ENCODE results near the gene KCNT1. TPM values are rescaled to one million over a fixed set of nuclear protein-coding genes. Genes with fewer than 3 reads are reported as not detected.

The KCNT1 gene
- polyA plus RNA-seq, 1 experiment = not detected

DNA sequence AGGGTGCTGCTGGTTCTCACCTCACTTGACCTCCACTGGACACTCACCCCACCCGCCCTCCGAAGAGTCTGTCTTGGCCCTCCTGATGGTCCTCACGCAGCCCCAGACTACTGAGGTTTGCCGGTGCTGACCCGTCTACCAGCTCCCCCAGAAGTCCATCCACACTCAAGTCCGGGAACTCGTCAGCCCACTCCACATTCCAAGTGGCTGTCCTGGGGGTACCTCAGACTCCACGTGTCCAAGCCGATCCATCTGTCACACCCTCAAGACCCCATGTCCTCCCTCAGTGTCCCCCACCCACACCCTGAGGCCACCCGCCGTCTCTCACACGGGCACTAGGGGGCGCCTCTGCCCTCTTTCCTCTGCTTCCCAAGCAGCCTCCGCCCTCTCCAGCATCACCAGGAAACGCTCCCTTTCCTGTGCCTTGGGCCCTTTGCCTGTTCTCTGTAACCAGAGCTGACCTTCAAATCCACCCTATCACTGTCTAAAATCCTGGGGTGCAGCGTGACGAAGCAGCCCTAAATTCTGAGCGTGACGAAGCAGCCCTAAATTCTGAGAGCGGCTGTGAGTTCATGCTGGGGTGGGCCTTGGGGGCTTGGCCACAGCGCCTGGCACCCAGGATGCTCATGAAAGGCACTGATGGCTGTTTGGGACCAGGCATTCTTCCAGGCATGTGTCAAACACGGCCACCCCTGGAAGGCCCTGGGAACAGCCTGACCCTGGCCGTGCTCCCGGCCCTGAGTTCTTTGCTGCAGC is 95.7 kb downstream of the KCNT1 start:
- Histone ChIP-seq H3K4me3 (ENCODE audit: low read depth, low read length) (no peak overlapping the region), H3K9me3 (ENCODE audit: control insufficient read depth, insufficient read depth, low read length) (no peaks in the 10 kb centered on the region), H3K27ac (ENCODE audit: low read depth, low read length) (no peak overlapping the region), H3K27me3 (ENCODE audit: control insufficient read depth, insufficient read depth, low read length) (peaks cover 7% of the 10 kb centered on the region)
- POLR2A ChIA-PET = no interaction called here
- DNase-seq (ENCODE audit: low read depth, low spot score) = no peak
- TF ChIP-seq, protein P1, sequence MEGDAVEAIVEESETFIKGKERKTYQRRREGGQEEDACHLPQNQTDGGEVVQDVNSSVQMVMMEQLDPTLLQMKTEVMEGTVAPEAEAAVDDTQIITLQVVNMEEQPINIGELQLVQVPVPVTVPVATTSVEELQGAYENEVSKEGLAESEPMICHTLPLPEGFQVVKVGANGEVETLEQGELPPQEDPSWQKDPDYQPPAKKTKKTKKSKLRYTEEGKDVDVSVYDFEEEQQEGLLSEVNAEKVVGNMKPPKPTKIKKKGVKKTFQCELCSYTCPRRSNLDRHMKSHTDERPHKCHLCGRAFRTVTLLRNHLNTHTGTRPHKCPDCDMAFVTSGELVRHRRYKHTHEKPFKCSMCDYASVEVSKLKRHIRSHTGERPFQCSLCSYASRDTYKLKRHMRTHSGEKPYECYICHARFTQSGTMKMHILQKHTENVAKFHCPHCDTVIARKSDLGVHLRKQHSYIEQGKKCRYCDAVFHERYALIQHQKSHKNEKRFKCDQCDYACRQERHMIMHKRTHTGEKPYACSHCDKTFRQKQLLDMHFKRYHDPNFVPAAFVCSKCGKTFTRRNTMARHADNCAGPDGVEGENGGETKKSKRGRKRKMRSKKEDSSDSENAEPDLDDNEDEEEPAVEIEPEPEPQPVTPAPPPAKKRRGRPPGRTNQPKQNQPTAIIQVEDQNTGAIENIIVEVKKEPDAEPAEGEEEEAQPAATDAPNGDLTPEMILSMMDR (IDR thresholded peaks at IDR 0.05; ENCODE audit: low read depth, low read length) = peak; percentile 69
- CTCF ChIA-PET = interaction anchor here (0.6 to 1.2 kb wide), 4 partner anchors 11 to 478 kb away, joined by 3 to 4 read pairs (median 3); no protein-coding TSS in a partner anchor

DNA sequence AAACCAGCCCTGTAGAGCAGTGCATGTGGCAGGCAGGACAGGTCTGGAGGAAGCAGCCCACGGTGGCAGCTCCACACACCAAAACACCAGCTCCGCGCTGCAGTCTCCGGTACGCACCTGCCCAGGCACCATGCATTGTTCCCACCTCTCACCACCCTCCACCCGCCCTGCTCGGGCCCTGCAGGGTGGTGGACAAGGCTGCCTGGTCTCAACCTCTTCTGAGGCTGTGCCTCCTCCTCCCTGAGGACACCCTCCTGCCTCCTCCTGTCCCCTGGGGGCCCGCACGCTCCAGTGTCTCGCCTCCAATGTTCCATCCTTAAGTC is 96.2 kb downstream of the KCNT1 start:
- POLR2A ChIA-PET = no interaction called here
- DNase-seq (ENCODE audit: low read depth, low spot score) = no peak
- TF ChIP-seq, protein P1 (IDR thresholded peaks at IDR 0.05; ENCODE audit: low read depth, low read length) = no peak
- Histone ChIP-seq H3K4me3 (ENCODE audit: low read depth, low read length) (no peak overlapping the region), H3K9me3 (ENCODE audit: control insufficient read depth, insufficient read depth, low read length) (no peaks in the 10 kb centered on the region), H3K27me3 (ENCODE audit: control insufficient read depth, insufficient read depth, low read length) (peaks cover 7% of the 10 kb centered on the region), H3K27ac (ENCODE audit: low read depth, low read length) (no peak overlapping the region)
- CTCF ChIA-PET = interaction anchor here (0.6 to 1.0 kb wide), 2 partner anchors 12 to 28 kb away, joined by 3 read pairs; no protein-coding TSS in a partner anchor

DNA sequence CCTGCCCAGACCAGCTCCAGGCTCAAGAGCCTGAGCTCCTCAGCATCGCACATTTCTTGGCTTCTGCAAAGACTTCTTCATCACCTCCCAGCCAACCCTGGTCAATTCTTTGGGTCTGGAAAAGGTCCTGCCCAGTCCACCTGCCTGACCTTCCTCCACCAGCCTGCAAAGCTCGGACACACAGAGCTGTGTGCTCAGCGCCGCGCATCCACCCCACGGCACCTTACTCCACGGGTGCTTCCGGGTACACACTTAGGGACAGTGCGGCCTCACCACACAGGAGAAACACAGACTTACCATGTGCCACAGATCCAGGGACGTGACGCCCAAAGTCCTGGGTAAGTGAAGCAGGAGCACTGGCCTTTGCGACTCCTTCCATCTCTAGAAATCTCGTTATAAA is 97.3 kb downstream of the KCNT1 start:
- H3K27ac ChIP-seq (ENCODE audit: low read depth, low read length) = no peak overlapping the region
- ChIA-PET POLR2A (no interaction called here), CTCF (no interaction called here)
- H3K4me3 ChIP-seq (ENCODE audit: low read depth, low read length) = no peak overlapping the region
- no peak for DNase-seq (ENCODE audit: low read depth, low spot score)
- peaks cover 3% of the 10 kb centered on the region for H3K27me3 ChIP-seq (ENCODE audit: control insufficient read depth, insufficient read depth, low read length)
- TF ChIP-seq, protein P1 (IDR thresholded peaks at IDR 0.05; ENCODE audit: low read depth, low read length) = no peak
- no peaks in the 10 kb centered on the region for H3K9me3 ChIP-seq (ENCODE audit: control insufficient read depth, insufficient read depth, low read length)

DNA sequence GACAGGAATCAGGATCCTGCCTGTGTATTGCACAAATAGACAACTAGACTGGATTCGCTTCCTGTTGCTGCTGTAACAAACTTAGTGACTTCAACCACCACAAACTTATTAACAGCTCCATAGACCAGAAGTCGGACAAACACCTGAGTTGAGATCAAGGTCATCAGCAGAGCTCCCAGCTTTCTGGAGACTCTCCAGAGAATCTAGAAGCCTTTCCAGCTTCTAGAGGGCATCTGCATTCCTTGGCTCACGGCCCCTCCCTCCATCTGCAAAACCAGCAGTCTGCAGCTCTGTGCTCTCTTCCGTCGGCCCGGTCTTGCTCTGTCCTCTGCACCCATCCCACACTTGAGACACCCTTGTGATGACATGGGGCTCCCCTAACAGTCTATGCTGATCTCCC is 99.1 kb downstream of the KCNT1 start:
- H3K4me3 ChIP-seq (ENCODE audit: low read depth, low read length) = no peak overlapping the region
- TF ChIP-seq, protein P1 (IDR thresholded peaks at IDR 0.05; ENCODE audit: low read depth, low read length) = no peak
- no peak for DNase-seq (ENCODE audit: low read depth, low spot score)
- H3K27me3 ChIP-seq (ENCODE audit: control insufficient read depth, insufficient read depth, low read length) = no peaks in the 10 kb centered on the region
- H3K27ac ChIP-seq (ENCODE audit: low read depth, low read length) = no peak overlapping the region
- no peaks in the 10 kb centered on the region; the same call in 1 of the 2 replicates for H3K9me3 ChIP-seq (ENCODE audit: control insufficient read depth, insufficient read depth, low read length)
- CTCF ChIA-PET = no interaction called here
- POLR2A ChIA-PET = no interaction called here

DNA sequence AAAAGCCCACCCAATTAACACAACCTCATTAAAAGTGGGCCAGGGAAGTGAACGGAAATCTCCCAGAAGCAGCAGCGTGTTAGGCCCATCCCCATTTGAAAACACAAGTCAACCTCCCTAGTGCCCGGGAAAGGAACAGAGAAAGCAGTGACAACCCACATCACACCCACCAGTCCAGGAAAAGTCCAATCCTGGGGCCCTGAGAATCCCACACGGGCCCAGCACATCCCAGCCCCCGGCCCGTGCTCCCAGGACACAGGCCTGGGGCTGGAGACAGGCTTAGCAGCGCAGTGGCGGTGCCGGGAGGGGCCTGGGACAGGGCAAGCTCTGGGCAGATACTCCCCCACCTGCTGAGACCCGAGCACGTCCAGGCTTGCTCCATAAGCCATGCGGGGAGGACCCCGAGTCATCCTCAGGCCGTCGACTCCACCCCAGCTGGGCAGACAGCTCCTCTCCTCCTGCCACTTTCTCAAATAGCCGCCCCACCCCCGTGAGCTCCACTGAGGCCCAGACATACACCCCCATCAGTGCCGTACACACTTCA is 101.0 kb downstream of the KCNT1 start:
- ChIA-PET POLR2A (no interaction called here), CTCF (no interaction called here)
- Histone ChIP-seq H3K27me3 (ENCODE audit: control insufficient read depth, insufficient read depth, low read length) (no peaks in the 10 kb centered on the region), H3K4me3 (ENCODE audit: low read depth, low read length) (no peak overlapping the region), H3K27ac (ENCODE audit: low read depth, low read length) (no peak overlapping the region), H3K9me3 (ENCODE audit: control insufficient read depth, insufficient read depth, low read length) (no peaks in the 10 kb centered on the region; the same call in 1 of the 2 replicates)
- TF ChIP-seq, protein P1 (IDR thresholded peaks at IDR 0.05; ENCODE audit: low read depth, low read length) = no peak
- DNase-seq (ENCODE audit: low read depth, low spot score) = no peak

Measured in AG04450 (cell line).